ENCODE measurements around the gene NKD1.
"Not testable (repeated sequence)": the region's sequence is repeated elsewhere in the genome, so short reads cannot be mapped to it uniquely, and the experiment has no call there.

The NKD1 gene

GRCh38 chr16:50578137-50578536 is 29.9 kb downstream of the NKD1 start:
- DNase-seq (ENCODE audit: low read depth), result no peak

- DNase-seq (ENCODE audit: low read depth), result not testable (repeated sequence)
Measured at GRCh38 chr16:50579373-50579772, 31.2 kb downstream of the NKD1 start.

- DNase-seq (ENCODE audit: low read depth), result no peak
Measured at GRCh38 chr16:50580180-50580798, 32.1 kb downstream of the NKD1 start.

GRCh38 chr16:50581845-50582244 is 33.6 kb downstream of the NKD1 start:
- DNase-seq (ENCODE audit: low read depth), result no peak

GRCh38 chr16:50583211-50583610 is 35.0 kb downstream of the NKD1 start:
- no peak for DNase-seq (ENCODE audit: low read depth)

- no peak for DNase-seq (ENCODE audit: low read depth)
Measured at GRCh38 chr16:50584033-50584722, 36.0 kb downstream of the NKD1 start.

- DNase-seq (ENCODE audit: low read depth), result no peak
Measured at GRCh38 chr16:50585331-50585776, 37.2 kb downstream of the NKD1 start.

GRCh38 chr16:50587543-50587942 is 39.3 kb downstream of the NKD1 start:
- no peak for DNase-seq (ENCODE audit: low read depth)

- DNase-seq (ENCODE audit: low read depth), result no peak
Measured at GRCh38 chr16:50588276-50588675, 40.1 kb downstream of the NKD1 start.

GRCh38 chr16:50591209-50591608 is 43.0 kb downstream of the NKD1 start:
- DNase-seq (ENCODE audit: low read depth), result no peak

- no peak for DNase-seq (ENCODE audit: low read depth)
Measured at GRCh38 chr16:50591800-50592771, 43.9 kb downstream of the NKD1 start.

GRCh38 chr16:50592996-50593395 is 44.8 kb downstream of the NKD1 start:
- no peak for DNase-seq (ENCODE audit: low read depth)

GRCh38 chr16:50593410-50594150 is 45.4 kb downstream of the NKD1 start:
- DNase-seq (ENCODE audit: low read depth), result no peak

- no peak for DNase-seq (ENCODE audit: low read depth)
Measured at GRCh38 chr16:50594308-50595260, 46.4 kb downstream of the NKD1 start.

- no peak for DNase-seq (ENCODE audit: low read depth)
Measured at GRCh38 chr16:50595859-50596258, 47.7 kb downstream of the NKD1 start.

- no peak for DNase-seq (ENCODE audit: low read depth)
Measured at GRCh38 chr16:50596762-50597450, 48.7 kb downstream of the NKD1 start.

- DNase-seq (ENCODE audit: low read depth), result no peak
Measured at GRCh38 chr16:50597563-50598255, 49.5 kb downstream of the NKD1 start.

- DNase-seq (ENCODE audit: low read depth), result no peak
Measured at GRCh38 chr16:50598256-50598894, 50.2 kb downstream of the NKD1 start.

GRCh38 chr16:50598936-50599361 is 50.8 kb downstream of the NKD1 start:
- DNase-seq (ENCODE audit: low read depth), result no peak
